Right lobe of liver (tissue), 4 donors: ENCODE data around the gene CD47.

Experiments
- POLR2A ChIP-seq: fragments of 450-650 bp; IDR thresholded peaks from one replicate; pipeline ENCODE4 v1.6.1; 2017; ENCODE audit warnings: antibody characterized with exemption, mild to moderate bottlenecking
- TF ChIP-seq, protein P1 (sequence below), 4 donors: fragments of 200-600 bp in 3 of 4; fragments of 450-650 bp in 1 of 4; IDR thresholded peaks; one replicate each; pipeline versions ENCODE4 v1.5.1 to v1.8.0; 2016 to 2022; ENCODE audit warnings: antibody characterized with exemption in 4 of 4, mild to moderate bottlenecking in 2 of 4
- donor health status: DM: no; HTN: no; CAD: no.
- donor health status: DM: no; HTN: no; CAD: no.
- donor health status: DM: no; HTN: yes; CAD: no.

- TF ChIP-seq, protein P1, sequence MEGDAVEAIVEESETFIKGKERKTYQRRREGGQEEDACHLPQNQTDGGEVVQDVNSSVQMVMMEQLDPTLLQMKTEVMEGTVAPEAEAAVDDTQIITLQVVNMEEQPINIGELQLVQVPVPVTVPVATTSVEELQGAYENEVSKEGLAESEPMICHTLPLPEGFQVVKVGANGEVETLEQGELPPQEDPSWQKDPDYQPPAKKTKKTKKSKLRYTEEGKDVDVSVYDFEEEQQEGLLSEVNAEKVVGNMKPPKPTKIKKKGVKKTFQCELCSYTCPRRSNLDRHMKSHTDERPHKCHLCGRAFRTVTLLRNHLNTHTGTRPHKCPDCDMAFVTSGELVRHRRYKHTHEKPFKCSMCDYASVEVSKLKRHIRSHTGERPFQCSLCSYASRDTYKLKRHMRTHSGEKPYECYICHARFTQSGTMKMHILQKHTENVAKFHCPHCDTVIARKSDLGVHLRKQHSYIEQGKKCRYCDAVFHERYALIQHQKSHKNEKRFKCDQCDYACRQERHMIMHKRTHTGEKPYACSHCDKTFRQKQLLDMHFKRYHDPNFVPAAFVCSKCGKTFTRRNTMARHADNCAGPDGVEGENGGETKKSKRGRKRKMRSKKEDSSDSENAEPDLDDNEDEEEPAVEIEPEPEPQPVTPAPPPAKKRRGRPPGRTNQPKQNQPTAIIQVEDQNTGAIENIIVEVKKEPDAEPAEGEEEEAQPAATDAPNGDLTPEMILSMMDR (IDR thresholded peaks at IDR 0.05), result no peak
- TF ChIP-seq POLR2A, result no peak
Measured at GRCh38 chr3:108044699-108045098, 46.1 kb downstream of the CD47 start.
